Measurements from ENCODE around the gene ASCC3. TPM values are rescaled to one million over a fixed set of nuclear protein-coding genes. Genes with fewer than 3 reads are reported as not detected.

The ASCC3 gene
- total and polyA plus RNA-seq, 2 of the 4 experiments (the other 2 are of a cell fraction) = 25.8 to 104 TPM

DNA sequence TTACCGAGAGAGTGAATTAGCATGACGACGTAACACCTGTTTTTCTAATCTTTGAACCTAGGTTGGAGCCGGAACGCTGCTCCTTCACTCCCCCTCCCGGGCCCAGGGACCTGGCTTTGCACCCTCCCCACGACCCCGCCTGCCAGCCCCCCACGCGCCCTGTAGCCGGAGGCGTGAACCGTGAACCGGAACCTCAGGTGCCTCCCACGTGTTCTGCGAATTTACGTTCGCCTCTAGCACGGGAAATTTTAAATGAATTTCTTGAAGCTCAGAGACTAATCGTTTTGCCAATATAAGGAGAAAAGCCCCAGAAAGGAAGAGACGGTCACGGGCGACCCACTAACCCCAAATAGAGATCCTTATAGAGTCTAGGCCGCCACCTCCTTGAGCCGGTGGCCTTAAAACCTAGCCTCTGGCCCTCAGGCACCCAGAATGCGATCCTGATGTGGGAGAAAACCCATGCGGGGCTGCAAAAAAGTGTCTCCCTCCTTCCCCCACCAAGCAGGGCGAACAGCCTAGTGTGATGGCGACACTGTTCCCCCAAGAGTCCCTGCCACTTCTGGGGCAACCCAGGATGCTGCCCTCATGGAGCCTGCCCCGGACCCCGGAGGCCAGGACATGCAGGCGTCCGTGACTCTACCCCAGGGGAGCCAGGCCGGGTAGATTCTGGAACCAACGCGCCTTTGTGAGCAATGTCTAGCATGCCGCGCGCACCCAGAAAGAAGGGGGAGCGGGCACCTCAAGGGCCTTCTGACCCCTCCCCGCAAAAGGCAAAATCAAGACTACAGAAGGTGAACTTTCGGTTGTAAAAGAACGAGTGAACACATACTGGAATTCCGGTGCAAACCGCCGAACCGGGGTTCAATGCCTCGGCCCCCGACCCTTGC lies 413.8 kb downstream of the ASCC3 start:
- no peak overlapping the region for H2BK120ac ChIP-seq (ENCODE audit: low read depth, low read length)
- WGBS, 2 experiments (ENCODE audit: extremely low coverage in 2 of 2, insufficient read length in 1 of 2) = 8% methylated on average over 14 of the region's 49 CpGs; no CpG with 5 or more reads in 1 of the 2 experiments
- no peak overlapping the region for H2AFZ ChIP-seq (replicated peaks; ENCODE audit: low read length, poor library complexity)
- CTCF ChIA-PET = interaction anchor here (1.2 kb wide), 1 partner anchor 350 kb away, joined by 4 read pairs; no protein-coding TSS in a partner anchor
- no peak overlapping the region for H3K14ac ChIP-seq (replicated peaks; ENCODE audit: low read depth, low read length)
- H3K56ac ChIP-seq (ENCODE audit: extremely low read depth, insufficient read depth, low read length) = no peak overlapping the region
- H3K36me3 ChIP-seq (ENCODE audit: control insufficient read depth, insufficient read depth, low read length) = no peaks in the 10 kb centered on the region
- no peak overlapping the region for H3K23ac ChIP-seq (ENCODE audit: low read depth, low read length)
- no peak for DNase-seq
- no peak overlapping the region for H4K8ac ChIP-seq (ENCODE audit: low read depth in 2 of 2, low read length in 2 of 2)
- no peak overlapping the region for H2BK20ac ChIP-seq (ENCODE audit: low read depth, low read length)
- H3K27ac ChIP-seq (ENCODE audit: insufficient read depth, low read length) = no peak overlapping the region
- POLR2A ChIA-PET (ENCODE audit: unreplicated experiment) = no interaction called here
- in situ Hi-C loops (cut with MboI; ENCODE audit: low sequenced_read_pairs) = loop anchor here (25.0 kb wide), 1 partner anchor 880 kb away; no protein-coding TSS in a partner anchor
- H2AK9ac ChIP-seq (replicated peaks; ENCODE audit: low read depth, low read length, poor library complexity) = no peak overlapping the region
- no peak overlapping the region for H4K91ac ChIP-seq (ENCODE audit: insufficient read depth, low read depth, low read length)
- no peaks in the 10 kb centered on the region for H3K79me1 ChIP-seq (ENCODE audit: low read depth in 1 of 2, low read length in 2 of 2)
- ATAC-seq (ENCODE audit: low read depth) = no peak
- no peak overlapping the region for H3K9ac ChIP-seq (ENCODE audit: low read depth, low read length)
- H3K9me1 ChIP-seq (ENCODE audit: insufficient read depth, low read length) = no peaks in the 10 kb centered on the region
- H3K18ac ChIP-seq (ENCODE audit: low read depth, low read length) = no peak overlapping the region
- H2AK5ac ChIP-seq (ENCODE audit: low read depth, low read length) = no peak overlapping the region
- BruUV-seq (replicated peaks) = no TSS peak
- peaks cover 5% of the 10 kb centered on the region; the same call in 1 of the 2 replicates for H3K4me1 ChIP-seq (ENCODE audit: control insufficient read depth, insufficient read depth, low read length)
- peaks cover 44% of the 10 kb centered on the region for H3K9me3 ChIP-seq (ENCODE audit: control insufficient read depth, insufficient read depth, low read length)
- intact Hi-C loops (cut with micrococcal nuclease) = no loop called here
- no peak overlapping the region for H3K4me2 ChIP-seq (ENCODE audit: low read depth, low read length)
- H3K4ac ChIP-seq (ENCODE audit: low read depth, low read length) = no peak overlapping the region
- H4K5ac ChIP-seq (ENCODE audit: low read depth, low read length) = no peak overlapping the region
- H4K20me1 ChIP-seq (ENCODE audit: insufficient read depth, low read length) = peaks cover 14% of the 10 kb centered on the region; the same call in 1 of the 2 replicates
- no peak overlapping the region for H2BK15ac ChIP-seq (ENCODE audit: low read depth, low read length)
- H2BK5ac ChIP-seq (ENCODE audit: low read depth, low read length, poor library complexity, severe bottlenecking) = no peak overlapping the region
- H3K27me3 ChIP-seq (ENCODE audit: control insufficient read depth, insufficient read depth, low read length) = peaks cover 95% of the 10 kb centered on the region
- dilution Hi-C loops (cut with HindIII; ENCODE audit: low sequenced_read_pairs, unreplicated experiment) = loop anchor here (25.0 kb wide), 1 partner anchor 355 kb away; no protein-coding TSS in a partner anchor
- no peak overlapping the region for H3K4me3 ChIP-seq (ENCODE audit: insufficient read depth, low read depth, low read length)
- TF ChIP-seq, protein P1, sequence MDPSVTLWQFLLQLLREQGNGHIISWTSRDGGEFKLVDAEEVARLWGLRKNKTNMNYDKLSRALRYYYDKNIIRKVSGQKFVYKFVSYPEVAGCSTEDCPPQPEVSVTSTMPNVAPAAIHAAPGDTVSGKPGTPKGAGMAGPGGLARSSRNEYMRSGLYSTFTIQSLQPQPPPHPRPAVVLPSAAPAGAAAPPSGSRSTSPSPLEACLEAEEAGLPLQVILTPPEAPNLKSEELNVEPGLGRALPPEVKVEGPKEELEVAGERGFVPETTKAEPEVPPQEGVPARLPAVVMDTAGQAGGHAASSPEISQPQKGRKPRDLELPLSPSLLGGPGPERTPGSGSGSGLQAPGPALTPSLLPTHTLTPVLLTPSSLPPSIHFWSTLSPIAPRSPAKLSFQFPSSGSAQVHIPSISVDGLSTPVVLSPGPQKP (IDR thresholded peaks at IDR 0.05; ENCODE audit: borderline replicate concordance, low read depth, low read length) = no peak
- no peak for TF ChIP-seq FOS (IDR thresholded peaks at IDR 0.05; ENCODE audit: low read depth, low read length)
- TF ChIP-seq BHLHE40 (IDR thresholded peaks at IDR 0.05; ENCODE audit: low read depth, low read length) = no peak
- TF ChIP-seq RAD21 (IDR thresholded peaks at IDR 0.05; ENCODE audit: low read length) = no peak
- TF ChIP-seq SMC3 (IDR thresholded peaks at IDR 0.05; ENCODE audit: low read depth, low read length) = no peak
- TF ChIP-seq, protein P2, sequence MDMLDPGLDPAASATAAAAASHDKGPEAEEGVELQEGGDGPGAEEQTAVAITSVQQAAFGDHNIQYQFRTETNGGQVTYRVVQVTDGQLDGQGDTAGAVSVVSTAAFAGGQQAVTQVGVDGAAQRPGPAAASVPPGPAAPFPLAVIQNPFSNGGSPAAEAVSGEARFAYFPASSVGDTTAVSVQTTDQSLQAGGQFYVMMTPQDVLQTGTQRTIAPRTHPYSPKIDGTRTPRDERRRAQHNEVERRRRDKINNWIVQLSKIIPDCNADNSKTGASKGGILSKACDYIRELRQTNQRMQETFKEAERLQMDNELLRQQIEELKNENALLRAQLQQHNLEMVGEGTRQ (IDR thresholded peaks at IDR 0.05; ENCODE audit: low read depth, low read length) = no peak
- TF ChIP-seq RCOR1 (IDR thresholded peaks at IDR 0.05; ENCODE audit: insufficient replicate concordance, low read length) = no peak
- TF ChIP-seq, protein P3, sequence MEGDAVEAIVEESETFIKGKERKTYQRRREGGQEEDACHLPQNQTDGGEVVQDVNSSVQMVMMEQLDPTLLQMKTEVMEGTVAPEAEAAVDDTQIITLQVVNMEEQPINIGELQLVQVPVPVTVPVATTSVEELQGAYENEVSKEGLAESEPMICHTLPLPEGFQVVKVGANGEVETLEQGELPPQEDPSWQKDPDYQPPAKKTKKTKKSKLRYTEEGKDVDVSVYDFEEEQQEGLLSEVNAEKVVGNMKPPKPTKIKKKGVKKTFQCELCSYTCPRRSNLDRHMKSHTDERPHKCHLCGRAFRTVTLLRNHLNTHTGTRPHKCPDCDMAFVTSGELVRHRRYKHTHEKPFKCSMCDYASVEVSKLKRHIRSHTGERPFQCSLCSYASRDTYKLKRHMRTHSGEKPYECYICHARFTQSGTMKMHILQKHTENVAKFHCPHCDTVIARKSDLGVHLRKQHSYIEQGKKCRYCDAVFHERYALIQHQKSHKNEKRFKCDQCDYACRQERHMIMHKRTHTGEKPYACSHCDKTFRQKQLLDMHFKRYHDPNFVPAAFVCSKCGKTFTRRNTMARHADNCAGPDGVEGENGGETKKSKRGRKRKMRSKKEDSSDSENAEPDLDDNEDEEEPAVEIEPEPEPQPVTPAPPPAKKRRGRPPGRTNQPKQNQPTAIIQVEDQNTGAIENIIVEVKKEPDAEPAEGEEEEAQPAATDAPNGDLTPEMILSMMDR (conservative IDR thresholded peaks at IDR 0.05; ENCODE audit: low read depth, low read length) = no peak
- TF ChIP-seq MXI1 (IDR thresholded peaks at IDR 0.05; ENCODE audit: borderline replicate concordance, low read depth, low read length) = no peak
- no peak for TF ChIP-seq MAZ (IDR thresholded peaks at IDR 0.05; ENCODE audit: borderline replicate concordance, low read depth, low read length)
- TF ChIP-seq RFX5 (IDR thresholded peaks at IDR 0.05; ENCODE audit: low read depth, low read length) = no peak
- TF ChIP-seq MAFK (IDR thresholded peaks at IDR 0.05; ENCODE audit: low read depth, low read length) = no peak
- no peak for TF ChIP-seq CHD1 (IDR thresholded peaks at IDR 0.05; ENCODE audit: low read depth, low read length)
- no peak for TF ChIP-seq CEBPB (IDR thresholded peaks at IDR 0.05; ENCODE audit: low read depth, low read length)
